GM21717 (cell line): ENCODE measurements around the gene NSF.
"Not testable (repeated sequence)": the region's sequence is repeated elsewhere in the genome, so short reads cannot be mapped to it uniquely, and the experiment has no call there.

Experiments used
- ATAC-seq: cut with Tn5 transposase; IDR thresholded peaks from one replicate; pipeline ENCODE4 v1.9.1; 2021; ENCODE audit warnings: mild to moderate bottlenecking, moderate library complexity; ENCODE audit not compliant: unreplicated experiment

The NSF gene

DNA sequence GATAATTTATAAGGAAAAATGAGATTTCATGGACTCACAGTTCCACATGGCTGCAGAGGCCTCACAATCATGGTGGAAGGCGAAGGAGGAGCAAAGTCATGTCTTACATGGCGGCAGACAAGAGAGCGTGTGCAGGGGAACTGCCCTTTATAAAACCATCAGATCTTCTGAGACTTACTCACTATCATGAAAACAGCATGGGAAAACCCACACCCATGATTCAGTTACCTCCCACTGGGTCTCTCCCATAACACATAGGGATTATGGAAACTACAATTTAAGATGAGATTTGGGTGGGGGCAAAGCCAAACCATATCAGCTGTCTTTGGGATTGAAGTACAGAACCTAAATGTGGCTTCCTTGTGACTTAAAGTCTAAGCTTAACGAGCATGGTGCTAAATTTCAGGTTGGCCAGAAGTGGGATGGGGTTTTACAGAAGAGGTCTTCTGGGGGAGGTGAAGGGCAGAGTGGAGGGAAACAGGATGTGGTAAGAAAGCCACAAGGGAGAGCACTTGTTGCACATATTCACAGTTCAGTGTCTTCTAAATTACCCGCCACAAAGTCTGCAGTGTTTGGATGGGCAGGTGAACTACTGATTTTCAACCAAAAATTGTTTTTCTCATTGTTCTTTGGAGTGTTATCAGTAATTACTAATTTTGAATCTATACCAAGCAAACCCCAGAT is 38.4 kb downstream of the NSF start:
- not testable (repeated sequence) for ATAC-seq

DNA sequence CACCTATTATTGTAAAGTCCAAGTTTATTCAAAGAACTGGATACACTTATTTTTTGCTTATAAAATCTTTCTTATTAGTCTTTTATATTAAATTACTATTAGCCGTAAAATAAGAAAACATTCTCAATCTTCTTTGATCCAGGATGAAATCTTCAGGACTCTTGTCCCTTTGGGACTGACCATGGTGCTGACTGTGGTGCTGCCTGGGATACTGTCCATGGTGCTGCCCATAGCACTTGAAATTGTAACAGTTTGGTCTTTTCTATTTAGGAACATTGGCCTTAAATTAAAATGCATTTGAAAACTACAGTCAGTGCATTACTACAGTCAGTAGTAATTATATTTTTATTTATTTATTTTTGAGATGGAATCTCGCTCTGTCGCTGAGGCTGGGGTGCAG is 41.7 kb downstream of the NSF start:
- ATAC-seq: not testable (repeated sequence)

DNA sequence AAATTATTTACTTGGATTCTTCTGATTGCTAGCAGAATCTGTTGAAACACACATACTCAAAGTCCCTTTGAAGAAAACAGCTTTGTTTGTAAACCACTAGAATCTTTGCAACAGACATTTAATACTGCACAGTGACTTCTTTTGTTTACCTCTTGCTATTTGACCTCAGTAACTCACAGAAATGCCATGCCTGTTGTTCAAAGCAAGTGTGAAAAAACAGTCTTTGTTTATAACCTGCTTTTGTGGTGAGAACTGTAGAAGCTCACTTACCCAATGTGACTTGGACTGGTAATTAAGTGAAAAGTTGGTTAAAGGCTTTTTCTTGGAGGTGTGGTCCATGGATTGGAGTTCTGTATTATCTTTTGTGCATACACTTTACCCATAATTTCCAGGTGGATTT is 44.4 kb downstream of the NSF start:
- ATAC-seq: not testable (repeated sequence)

DNA sequence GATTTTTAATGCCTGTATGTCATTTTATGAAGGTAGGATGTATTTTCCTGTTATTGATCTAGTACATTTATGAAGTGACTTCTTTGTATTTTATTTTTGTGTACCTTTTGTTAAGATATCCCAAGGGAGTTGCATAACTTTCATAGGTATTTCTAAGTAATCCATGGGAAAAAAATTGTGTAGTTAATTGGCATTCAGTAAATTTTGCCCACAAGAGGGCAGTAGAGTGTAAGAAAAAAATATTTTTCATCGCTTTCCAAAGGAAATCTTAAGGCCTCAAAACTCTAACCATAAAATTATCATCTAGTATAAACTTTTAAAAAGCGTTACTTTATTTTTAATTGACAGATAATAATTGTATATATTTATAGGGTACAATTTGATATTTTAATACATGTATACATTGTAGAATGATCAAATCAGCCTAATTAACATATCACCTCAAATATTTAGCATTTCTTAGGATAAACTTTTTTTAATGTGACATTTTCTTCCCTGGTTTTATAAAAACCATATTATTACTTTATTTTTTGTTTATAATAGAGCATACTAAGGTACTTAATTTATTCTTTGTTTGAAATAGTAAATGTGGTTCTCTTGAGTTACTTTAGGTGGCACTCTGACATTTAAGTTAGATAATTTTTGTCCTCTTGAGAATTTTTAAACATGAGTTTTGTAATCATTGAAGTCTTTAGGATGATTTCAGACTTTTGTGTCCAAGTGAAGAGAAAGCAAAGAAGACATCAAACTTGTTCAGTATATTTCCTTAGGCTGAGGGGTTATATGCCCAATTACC is 51.6 kb downstream of the NSF start:
- not testable (repeated sequence) for ATAC-seq

DNA sequence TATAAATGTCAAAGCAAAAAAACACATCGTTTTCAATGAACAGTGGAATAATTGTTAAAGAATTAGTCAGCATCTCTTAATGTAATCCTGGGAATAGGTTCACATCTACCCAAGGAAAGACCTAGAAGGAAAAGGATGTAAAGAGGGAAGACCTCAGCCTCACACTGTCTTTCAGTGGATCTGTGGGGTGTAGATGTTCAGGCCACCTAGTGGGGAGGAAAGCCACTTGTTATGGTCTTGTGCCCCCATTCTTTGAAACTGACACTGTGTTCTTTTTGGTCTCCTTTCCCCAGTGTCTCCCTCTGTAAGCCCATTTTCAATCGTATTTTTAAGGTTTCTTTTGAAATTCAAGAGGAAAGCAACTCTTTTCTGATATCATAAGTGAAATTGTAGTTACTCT is 56.8 kb downstream of the NSF start:
- ATAC-seq: not testable (repeated sequence)

DNA sequence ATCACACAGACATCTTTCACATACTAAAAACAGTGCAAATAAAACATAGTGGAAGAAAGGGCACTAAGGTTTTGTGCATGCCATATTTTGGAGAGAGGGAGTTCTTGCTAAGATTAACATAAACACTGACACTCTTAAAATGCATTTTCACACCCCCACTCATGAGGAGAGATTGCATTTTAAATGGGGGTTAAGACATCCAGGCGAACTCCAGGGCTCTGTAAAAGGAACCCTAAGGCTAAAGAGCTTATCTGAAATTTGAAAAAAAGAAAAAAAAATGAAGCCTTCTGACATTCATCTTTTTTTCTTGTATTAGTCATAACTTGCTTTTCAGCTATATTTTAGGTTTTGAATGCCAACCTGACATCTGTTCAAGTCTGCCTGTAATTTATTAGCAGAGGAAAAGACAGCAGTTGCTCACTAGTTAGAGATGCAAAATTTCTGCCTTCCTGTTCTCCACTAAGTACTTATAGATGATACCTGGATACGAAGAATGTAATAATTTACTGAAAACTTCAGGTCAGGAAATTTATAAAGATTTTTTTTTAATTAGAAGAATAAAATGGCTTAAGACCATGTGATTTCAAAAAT is 57.3 kb downstream of the NSF start:
- not testable (repeated sequence) for ATAC-seq

DNA sequence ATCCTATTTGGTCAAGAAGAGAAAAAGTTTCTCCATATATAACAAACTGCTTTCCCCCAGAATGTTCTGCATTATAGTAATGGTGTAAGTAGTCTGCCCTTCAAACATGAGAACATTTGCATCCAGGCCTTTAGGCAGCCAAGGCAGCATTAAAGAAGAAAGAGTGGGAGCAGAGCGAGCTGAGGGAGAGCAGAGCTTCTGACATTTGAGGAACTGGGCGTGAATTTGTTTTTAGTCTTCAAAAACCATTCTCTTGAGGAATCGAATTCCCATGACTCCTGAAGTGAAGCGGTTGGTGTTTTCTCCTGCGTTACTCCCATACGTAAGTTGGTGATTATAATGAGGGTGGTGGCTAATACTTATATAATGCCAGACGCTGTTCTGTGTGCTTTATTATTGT is 58.8 kb downstream of the NSF start:
- not testable (repeated sequence) for ATAC-seq

DNA sequence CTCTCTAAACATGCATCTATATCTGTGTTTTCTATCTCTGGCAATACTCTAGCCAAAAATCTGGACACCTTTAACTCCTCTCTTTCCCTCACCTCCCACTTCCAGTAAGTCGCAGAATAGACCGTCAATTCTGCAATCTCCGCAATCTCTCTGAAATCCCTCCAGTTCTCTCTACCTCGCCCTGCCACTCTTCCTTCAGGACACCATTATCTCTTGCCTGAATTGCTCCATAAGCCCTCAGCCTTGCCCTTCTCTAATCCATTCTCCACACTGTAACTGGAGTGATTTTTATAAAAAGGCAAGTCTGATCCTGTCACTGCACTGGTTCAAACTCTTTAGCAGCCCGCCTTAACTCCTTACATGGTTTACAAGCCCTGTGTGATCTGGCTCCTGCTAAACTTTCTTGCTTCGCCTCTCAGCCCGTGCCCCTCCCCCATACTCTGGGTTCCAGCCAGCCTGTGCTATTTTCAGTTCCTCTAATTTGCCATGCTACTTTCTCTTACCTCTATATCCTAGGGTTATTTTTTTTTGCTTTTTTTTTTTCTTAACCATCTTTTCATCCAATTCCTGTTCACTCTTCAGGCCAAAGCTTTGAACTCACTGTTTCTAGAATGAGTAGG is 61.7 kb downstream of the NSF start:
- not testable (repeated sequence) for ATAC-seq

DNA sequence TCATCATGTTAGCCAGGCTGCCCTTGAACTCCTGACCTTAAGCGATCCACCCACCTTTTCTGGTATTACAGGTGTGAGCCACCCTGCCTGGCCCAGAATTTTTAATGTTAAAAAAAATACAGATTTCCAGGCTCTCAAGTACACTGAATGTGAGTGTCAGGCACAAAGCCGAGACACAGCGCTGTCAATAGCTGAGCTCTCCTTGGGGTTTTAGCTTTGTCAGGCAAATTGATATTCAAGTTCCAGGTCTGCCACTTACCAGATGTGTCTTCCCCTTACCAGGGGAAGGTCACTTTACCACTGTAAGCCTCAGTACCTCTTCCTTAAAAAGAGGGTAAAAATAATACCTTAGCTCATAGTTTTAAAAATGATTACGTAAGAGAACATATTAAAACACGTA is 67.8 kb downstream of the NSF start:
- ATAC-seq: not testable (repeated sequence)

DNA sequence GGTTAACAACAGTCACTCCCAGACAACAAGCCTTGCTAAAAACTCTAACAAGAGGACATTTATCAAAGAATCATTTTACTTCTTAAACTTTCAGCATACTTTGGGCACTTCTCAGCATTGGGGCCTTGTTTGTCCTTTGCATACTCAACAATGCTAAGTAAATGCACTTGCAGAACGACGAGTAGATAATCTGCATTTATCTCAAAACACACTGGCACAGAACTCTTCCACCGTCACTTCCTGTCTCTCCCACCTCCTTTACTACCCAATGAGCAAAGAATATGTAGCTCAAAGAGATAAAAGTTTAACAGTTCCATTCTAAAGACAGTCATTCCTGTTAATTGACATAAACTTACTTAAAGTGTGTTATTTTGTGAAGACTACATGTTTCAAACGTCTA is 69.2 kb downstream of the NSF start:
- ATAC-seq: not testable (repeated sequence)

DNA sequence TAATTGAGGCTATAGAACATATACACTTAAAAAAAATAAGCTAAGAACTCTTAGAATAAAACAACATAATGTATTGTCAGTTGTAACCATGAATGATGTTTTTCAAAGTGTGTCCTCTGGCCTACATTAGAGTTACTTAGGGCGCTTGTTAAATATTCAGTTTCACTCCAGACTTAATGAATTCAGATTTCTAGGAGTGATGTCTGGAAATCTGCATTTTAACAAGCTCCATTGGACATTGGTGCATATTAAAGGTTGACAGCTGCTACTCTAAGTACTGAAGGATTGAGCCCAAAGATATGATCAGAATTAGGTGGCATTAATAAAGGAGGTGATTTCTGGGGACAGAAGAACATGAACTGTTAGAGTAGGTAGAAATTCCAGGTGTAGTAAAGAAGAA is 72.7 kb downstream of the NSF start:
- not testable (repeated sequence) for ATAC-seq

DNA sequence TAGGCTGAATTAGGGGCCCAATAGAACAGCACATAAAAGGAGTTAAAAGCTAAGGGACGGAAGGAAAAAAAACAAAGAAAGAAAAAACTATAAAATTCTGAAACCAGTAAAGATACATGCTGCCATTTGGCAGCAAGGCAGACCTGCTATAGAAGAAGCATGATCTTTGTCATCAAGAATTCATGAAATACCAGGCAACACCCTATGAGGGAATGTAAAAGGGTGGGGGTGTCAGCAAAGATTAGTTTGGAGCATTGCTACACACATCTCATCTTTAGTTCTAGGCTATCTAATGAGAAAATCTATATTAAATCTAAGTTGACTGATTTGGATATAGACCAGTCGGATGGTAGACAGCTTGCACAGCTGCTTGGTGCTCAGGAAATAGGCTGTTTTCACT is 73.1 kb downstream of the NSF start:
- not testable (repeated sequence) for ATAC-seq

DNA sequence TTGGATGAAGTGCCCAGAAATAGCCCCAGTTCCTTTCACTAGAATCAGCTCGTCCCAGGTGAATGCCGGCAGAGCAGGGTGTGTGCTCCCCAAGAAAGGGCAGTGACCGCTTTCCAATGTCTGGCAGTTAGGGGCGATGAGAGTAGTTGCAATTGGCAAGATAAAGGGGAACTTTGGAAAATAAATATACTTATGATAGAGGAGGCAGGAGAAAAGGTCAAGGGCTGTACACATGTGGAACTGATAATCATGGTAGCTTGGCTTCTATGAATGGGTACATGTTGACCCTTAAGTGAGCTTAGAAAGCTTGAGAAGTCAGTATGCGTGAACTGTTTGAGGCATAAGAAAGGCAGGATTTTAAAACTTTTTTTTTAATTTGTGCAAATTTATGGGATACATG is 75.5 kb downstream of the NSF start:
- ATAC-seq: not testable (repeated sequence)

DNA sequence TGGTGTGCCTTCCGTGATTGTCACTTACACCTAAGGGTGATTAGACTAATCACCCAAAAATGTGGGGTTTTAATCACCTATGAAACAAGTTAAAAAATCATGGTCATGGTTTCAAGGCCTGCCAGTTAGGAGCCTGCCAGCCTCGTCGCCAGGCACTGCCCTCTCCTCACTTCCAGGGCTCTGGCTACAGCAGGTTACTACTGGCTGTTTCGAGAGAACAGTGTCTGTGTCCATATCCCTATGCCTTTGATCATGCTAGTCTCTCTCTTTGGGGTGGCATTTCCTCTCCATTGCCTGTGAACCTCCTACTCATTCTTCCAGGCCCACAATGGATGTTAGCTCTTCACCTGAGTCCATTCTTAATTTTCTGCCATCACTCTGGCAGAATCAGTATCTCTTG is 80.3 kb downstream of the NSF start:
- not testable (repeated sequence) for ATAC-seq

DNA sequence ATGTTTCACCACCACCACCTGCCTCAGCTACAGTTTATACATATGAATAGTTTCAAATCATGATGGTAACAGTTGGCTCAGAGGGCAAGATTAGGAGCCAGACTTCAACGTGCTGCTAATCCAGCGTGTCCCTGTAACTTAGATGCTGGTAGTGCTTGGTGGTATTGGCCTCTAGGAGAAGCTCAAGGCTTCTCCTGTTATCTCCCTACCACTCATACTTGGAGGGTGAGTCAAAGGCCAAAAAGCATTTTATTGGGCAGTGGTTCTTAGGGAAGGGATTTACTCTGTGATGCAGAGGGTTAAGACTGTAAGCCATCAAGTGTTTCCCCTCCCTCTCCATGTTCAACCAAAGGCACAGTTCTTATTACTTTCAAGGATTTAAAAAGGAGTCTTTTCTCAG is 82.3 kb downstream of the NSF start:
- not testable (repeated sequence) for ATAC-seq

DNA sequence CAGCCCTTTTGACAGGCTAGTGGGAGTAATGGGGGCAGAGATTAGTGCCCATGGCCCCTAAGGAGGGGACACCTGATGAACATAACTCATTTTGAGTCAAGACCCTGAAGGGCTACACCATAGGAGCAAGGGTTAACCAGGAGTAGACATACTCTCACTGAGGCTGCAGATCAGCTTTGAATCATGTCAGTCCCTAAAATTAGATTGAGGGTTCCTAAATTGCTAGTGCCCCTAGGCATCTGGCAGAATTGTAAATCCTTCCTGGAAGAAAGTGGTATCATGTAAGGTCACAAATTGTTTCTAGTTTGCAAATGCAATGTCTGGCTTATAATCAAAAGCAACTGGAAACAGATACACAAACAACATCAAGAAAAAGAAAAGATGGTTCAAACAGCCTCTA is 87.3 kb downstream of the NSF start:
- not testable (repeated sequence) for ATAC-seq

DNA sequence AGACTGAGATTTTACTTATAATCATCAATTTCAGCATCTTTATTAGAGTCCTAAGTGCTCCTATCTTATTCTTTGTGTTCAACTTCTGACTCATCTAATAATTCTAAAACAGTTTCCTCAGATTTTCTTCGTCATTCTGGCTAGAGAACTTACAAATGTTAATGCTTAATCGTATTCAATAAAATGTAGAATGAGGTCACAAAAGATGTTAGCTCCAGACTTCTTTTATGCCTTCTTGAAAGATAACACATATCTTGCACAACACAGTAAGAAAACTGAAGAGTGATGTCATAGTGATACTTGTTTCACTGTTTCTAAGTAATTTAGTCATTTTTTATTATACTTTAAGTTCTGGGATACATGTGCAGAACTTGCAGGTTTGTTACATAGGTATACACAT is 93.2 kb downstream of the NSF start:
- not testable (repeated sequence) for ATAC-seq

DNA sequence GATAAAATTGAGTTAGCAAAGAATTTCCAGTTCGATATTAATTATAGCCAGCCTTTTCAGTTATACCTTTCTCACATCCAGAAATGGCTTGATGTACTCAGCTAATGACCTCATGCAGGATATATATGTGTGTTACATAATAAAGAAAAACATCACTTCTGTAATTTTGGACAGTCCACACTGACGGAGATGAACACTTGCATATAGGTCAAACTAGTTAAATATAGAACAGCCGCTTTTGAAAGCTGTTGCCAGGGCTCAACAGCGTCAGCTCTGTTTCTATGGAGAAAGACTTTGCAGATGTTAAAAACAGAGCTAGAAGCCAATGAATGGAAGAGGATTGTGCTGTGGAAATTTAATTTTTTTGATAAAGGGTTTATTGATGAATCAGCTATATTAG is 94.8 kb downstream of the NSF start:
- ATAC-seq: not testable (repeated sequence)

DNA sequence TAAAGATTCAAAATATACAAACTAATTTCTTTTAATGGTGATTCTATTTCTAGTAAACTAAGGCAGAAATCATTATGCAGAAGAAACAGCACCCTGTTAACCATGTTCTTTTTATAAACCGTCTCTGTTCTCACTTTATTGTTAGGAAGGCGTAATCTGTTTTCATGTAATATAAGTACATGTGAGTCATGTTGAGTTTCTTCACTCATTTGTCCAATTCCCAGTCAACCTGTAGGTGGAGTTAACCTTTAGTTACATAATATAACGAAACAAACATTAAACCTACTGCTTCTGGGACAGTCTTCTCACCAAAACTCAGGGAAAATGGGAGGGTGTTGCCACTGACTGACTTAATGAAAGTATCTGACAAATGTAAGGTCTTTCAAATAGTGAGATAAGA is 101.7 kb downstream of the NSF start:
- ATAC-seq: not testable (repeated sequence)

DNA sequence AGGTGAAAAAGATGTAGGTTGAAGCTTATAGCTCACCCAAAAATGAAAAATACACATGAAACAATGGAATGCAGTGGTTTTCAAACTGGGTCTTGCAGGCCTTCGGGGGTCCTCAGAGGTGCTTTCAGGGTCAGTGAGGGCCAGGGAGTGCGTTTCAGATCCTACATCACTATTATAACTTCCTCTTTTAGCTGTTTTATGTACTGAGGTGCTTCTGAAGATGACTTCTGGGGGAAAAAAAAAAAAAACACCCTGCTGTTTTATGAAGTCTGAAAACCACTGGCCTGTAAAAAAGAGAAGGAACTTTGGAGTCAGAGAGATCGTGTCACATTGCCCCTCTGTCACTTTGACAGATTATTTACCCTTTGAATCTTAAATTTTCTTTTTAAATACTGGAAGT is 102.8 kb downstream of the NSF start:
- not testable (repeated sequence) for ATAC-seq

DNA sequence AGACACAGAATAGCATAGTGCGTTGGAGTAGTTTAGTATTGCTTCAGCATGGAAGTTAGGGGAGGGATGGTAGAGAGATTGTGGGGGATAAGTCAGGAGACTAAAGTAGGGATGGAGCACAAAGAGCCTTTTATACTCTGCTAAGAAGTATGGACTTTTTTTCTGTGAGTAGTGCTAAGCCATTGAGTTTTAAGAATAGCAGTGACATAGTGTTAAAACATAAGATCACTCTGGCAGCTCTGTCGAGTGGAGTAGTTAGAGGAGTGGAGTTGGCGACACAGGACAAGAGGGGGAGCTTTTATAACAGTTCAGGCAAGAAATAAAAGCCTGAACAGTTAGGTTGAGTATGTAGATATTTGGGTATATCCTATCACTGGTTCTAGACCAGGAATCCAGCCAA is 106.1 kb downstream of the NSF start:
- ATAC-seq: not testable (repeated sequence)
